NCI-H510A treated with DMSO at 0.1 percent for 48 hours (cell line): ENCODE measurements around the gene PTGER3.

ENCODE experiments used
- DNase-seq: peaks from one replicate; lab custom pipeline; 2025; lab: John Stamatoyannopoulos, UW

The PTGER3 gene

GRCh38 chr1:71049951-71050598, 2.5 kb upstream of the PTGER3 start:
- peak; percentile 95 for DNase-seq

GRCh38 chr1:71046891-71047634, 553 bp downstream of the PTGER3 start:
- no peak for DNase-seq

GRCh38 chr1:71045463-71046028, 2.1 kb downstream of the PTGER3 start:
- no peak for DNase-seq

GRCh38 chr1:71044833-71045232, 2.8 kb downstream of the PTGER3 start:
- peak; percentile 13 for DNase-seq

- no peak for DNase-seq
These were observed 4.6 kb downstream of the PTGER3 start for GRCh38 chr1:71043065-71043464.

GRCh38 chr1:71041806-71042205, 5.8 kb downstream of the PTGER3 start:
- no peak for DNase-seq

- no peak for DNase-seq
These were observed 7.9 kb downstream of the PTGER3 start for GRCh38 chr1:71039661-71040262.

- no peak for DNase-seq
These were observed 8.7 kb downstream of the PTGER3 start for GRCh38 chr1:71038942-71039341.

GRCh38 chr1:71037829-71038620, 9.6 kb downstream of the PTGER3 start:
- no peak for DNase-seq

GRCh38 chr1:71037066-71037465, 10.6 kb downstream of the PTGER3 start:
- no peak for DNase-seq

GRCh38 chr1:71033136-71033535, 14.5 kb downstream of the PTGER3 start:
- DNase-seq: no peak

- DNase-seq: no peak
These were observed 16.2 kb downstream of the PTGER3 start for GRCh38 chr1:71031426-71031825.

- DNase-seq: no peak
These were observed 17.6 kb downstream of the PTGER3 start for GRCh38 chr1:71030026-71030425.

GRCh38 chr1:71028981-71029380, 18.6 kb downstream of the PTGER3 start:
- no peak for DNase-seq

- no peak for DNase-seq
These were observed 19.6 kb downstream of the PTGER3 start for GRCh38 chr1:71027991-71028390.

- no peak for DNase-seq
These were observed 21.5 kb downstream of the PTGER3 start for GRCh38 chr1:71026093-71026492.

- DNase-seq: no peak
These were observed 24.1 kb downstream of the PTGER3 start for GRCh38 chr1:71023515-71023914.

GRCh38 chr1:71019233-71019969, 28.2 kb downstream of the PTGER3 start:
- peak; percentile 14 for DNase-seq

- no peak for DNase-seq
These were observed 28.8 kb downstream of the PTGER3 start for GRCh38 chr1:71018791-71019190.

GRCh38 chr1:71015745-71016144, 31.9 kb downstream of the PTGER3 start:
- no peak for DNase-seq

GRCh38 chr1:71014178-71014579, 33.4 kb downstream of the PTGER3 start:
- no peak for DNase-seq
